Smooth muscle cell (in vitro differentiated cells): ENCODE measurements around the gene CYB561. TPM values are rescaled to one million over a fixed set of nuclear protein-coding genes. Genes with fewer than 3 reads are reported as not detected.
A peak's percentile ranks its signal among the peaks of the same experiment; 100 is the strongest.

Experiments used
- DNase-seq: peaks from one replicate; lab custom pipeline; 2025; ENCODE audit not compliant: unreplicated experiment; lab: John Stamatoyannopoulos, UW
- H2AFZ ChIP-seq: fragments of 200-600 bp; sonication (generic); 2 replicates; pipeline ENCODE4 v1.6.0; 2016; ENCODE audit warnings: antibody characterized with exemption, low read depth, mild to moderate bottlenecking
- H3F3A ChIP-seq: fragments of 200-600 bp; sonication (generic); 2 replicates; pipeline ENCODE4 v1.6.0; 2017; ENCODE audit warnings: antibody characterized with exemption, low read depth
- H3K27ac ChIP-seq: fragments of 200-600 bp; sonication (generic); 2 replicates; pipeline ENCODE4 v1.5.1; 2016; ENCODE audit warnings: low read depth, mild to moderate bottlenecking
- H3K27me3 ChIP-seq: fragments of 200-600 bp; sonication (generic); 2 replicates; pipeline ENCODE4 v1.6.1; 2016; ENCODE audit warnings: low read depth, mild to moderate bottlenecking
- H3K36me3 ChIP-seq: fragments of 200-600 bp; sonication (generic); 2 replicates; pipeline ENCODE4 v1.5.1; 2016; ENCODE audit warnings: low read depth
- H3K4me1 ChIP-seq: fragments of 200-600 bp; sonication (generic); 2 replicates; pipeline ENCODE4 v1.5.1; 2016; ENCODE audit warnings: low read depth
- H3K4me2 ChIP-seq: fragments of 200-600 bp; sonication (generic); 2 replicates; pipeline ENCODE4 v1.6.0; 2016; ENCODE audit warnings: mild to moderate bottlenecking
- H3K4me3 ChIP-seq: fragments of 200-600 bp; sonication (generic); 2 replicates; pipeline ENCODE4 v1.5.1; 2016; ENCODE audit warnings: mild to moderate bottlenecking
- H3K79me2 ChIP-seq: fragments of 200-600 bp; sonication (generic); 2 replicates; pipeline ENCODE4 v1.6.0; 2016; ENCODE audit warnings: low read depth, mild to moderate bottlenecking
- H3K9ac ChIP-seq: fragments of 200-600 bp; sonication (generic); 2 replicates; pipeline ENCODE4 v1.6.0; 2016; ENCODE audit warnings: low read depth
- H3K9me3 ChIP-seq: fragments of 200-600 bp; sonication (generic); replicated peaks from 2 replicates; pipeline ENCODE4 v1.5.1; 2016; ENCODE audit warnings: low read depth
- H4K20me1 ChIP-seq: fragments of 200-600 bp; sonication (generic); 2 replicates; pipeline ENCODE4 v1.6.0; 2016; ENCODE audit warnings: low read depth
- WGBS: methylation state at CpG from one replicate; pipeline ENCODE4 v1.1.7; 2016; ENCODE audit warnings: low lambda C conversion rate; 5-methylcytosine and 5-hydroxymethylcytosine counted together
- polyA plus RNA-seq: library from polyadenylated mRNA; unstranded; fragments of >200 nt; fragmentation: Nextera tagmentation; extraction: Ambion mirVana; gene quantifications from 2 replicates; pipeline ENCODE4 v1.2.1, GENCODE V29; 2016
- total RNA-seq: library from RNA; depleted of rRNA; stranded (reverse); fragments of >200 nt; gene quantifications from 2 replicates; pipeline ENCODE4 v1.2.3, GENCODE V29; 2014
- TF ChIP-seq, protein P1 (sequence below): fragments of 200-600 bp; sonication (generic); IDR thresholded peaks from 2 replicates; pipeline ENCODE4 v1.5.1; 2017; ENCODE audit warnings: borderline replicate concordance, mild to moderate bottlenecking, antibody characterized with exemption; ENCODE audit not compliant: insufficient read depth, poor library complexity, severe bottlenecking

The CYB561 gene
- total and polyA plus RNA-seq, 2 experiments from 2014 or later = 16.5 to 24.9 TPM

DNA sequence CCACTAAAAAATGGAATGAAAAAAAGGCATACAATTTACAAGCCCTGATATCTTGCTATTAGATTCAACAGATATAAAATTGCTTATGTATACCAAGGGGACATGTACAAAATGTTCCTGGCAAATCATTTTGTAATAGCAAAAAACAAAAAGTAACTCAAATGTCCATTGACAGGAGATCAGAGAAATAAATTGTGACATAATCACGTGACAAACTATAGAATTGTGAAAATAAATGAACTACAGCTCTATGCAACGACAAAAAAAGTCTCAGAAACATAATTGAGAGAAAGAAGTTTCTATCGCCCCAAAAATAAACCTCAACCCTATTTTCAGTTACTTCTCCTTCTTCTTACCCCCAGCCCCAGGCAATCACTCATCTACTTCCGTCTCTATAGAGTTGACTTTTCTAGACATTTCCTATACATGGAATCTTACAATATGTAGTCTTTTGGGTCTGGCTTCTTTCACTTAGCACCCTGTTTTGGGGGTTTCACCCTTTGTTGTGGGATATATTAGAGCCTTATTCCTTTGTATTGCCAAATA is 18.7 kb upstream of the CYB561 start:
- DNase-seq = no peak
- no peaks in the 10 kb centered on the region for H4K20me1 ChIP-seq
- no peaks in the 10 kb centered on the region for H3K36me3 ChIP-seq
- no peaks in the 10 kb centered on the region for H3K79me2 ChIP-seq
- no peak overlapping the region for H2AFZ ChIP-seq
- 88% methylated on average over 4 of the region's 4 CpGs for WGBS
- no peaks in the 10 kb centered on the region for H3K4me1 ChIP-seq
- H3K27me3 ChIP-seq = no peaks in the 10 kb centered on the region
- H3K9me3 ChIP-seq = no peaks in the 10 kb centered on the region
- no peak overlapping the region for H3K9ac ChIP-seq
- H3K4me3 ChIP-seq = no peak overlapping the region
- TF ChIP-seq, protein P1, sequence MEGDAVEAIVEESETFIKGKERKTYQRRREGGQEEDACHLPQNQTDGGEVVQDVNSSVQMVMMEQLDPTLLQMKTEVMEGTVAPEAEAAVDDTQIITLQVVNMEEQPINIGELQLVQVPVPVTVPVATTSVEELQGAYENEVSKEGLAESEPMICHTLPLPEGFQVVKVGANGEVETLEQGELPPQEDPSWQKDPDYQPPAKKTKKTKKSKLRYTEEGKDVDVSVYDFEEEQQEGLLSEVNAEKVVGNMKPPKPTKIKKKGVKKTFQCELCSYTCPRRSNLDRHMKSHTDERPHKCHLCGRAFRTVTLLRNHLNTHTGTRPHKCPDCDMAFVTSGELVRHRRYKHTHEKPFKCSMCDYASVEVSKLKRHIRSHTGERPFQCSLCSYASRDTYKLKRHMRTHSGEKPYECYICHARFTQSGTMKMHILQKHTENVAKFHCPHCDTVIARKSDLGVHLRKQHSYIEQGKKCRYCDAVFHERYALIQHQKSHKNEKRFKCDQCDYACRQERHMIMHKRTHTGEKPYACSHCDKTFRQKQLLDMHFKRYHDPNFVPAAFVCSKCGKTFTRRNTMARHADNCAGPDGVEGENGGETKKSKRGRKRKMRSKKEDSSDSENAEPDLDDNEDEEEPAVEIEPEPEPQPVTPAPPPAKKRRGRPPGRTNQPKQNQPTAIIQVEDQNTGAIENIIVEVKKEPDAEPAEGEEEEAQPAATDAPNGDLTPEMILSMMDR = no peak
- peaks cover 12% of the 10 kb centered on the region for H3F3A ChIP-seq
- no peak overlapping the region for H3K4me2 ChIP-seq
- no peak overlapping the region for H3K27ac ChIP-seq

- Histone ChIP-seq H3K4me2 (no peak overlapping the region), H3K79me2 (no peaks in the 10 kb centered on the region), H4K20me1 (no peaks in the 10 kb centered on the region), H3F3A (peaks cover 12% of the 10 kb centered on the region), H3K4me3 (no peak overlapping the region), H3K27me3 (no peaks in the 10 kb centered on the region), H3K9me3 (no peaks in the 10 kb centered on the region), H3K4me1 (no peaks in the 10 kb centered on the region), H3K27ac (no peak overlapping the region), H3K9ac (no peak overlapping the region), H3K36me3 (no peaks in the 10 kb centered on the region), H2AFZ (no peak overlapping the region)
- TF ChIP-seq, protein P1 = no peak
- DNase-seq = no peak
- WGBS = 75% methylated on average over 3 of the region's 3 CpGs
Observed at GRCh38 chr17:63463771-63464170, 17.7 kb upstream of the CYB561 start.

GRCh38 chr17:63460018-63460417 is 13.9 kb upstream of the CYB561 start:
- TF ChIP-seq, protein P1 = no peak
- Histone ChIP-seq H3K27me3 (no peaks in the 10 kb centered on the region), H3K9me3 (no peaks in the 10 kb centered on the region), H3K79me2 (no peaks in the 10 kb centered on the region), H3F3A (peaks cover 13% of the 10 kb centered on the region), H3K36me3 (no peaks in the 10 kb centered on the region), H3K4me3 (no peak overlapping the region), H2AFZ (no peak overlapping the region), H4K20me1 (no peaks in the 10 kb centered on the region), H3K27ac (peak overlapping the region; percentile 89), H3K4me1 (no peaks in the 10 kb centered on the region), H3K9ac (no peak overlapping the region), H3K4me2 (peak overlapping the region; percentile 83)
- no peak for DNase-seq
- WGBS = 47% methylated on average over 9 of the region's 9 CpGs

GRCh38 chr17:63458478-63458877 is 12.4 kb upstream of the CYB561 start:
- Histone ChIP-seq H2AFZ (no peak overlapping the region), H3F3A (peaks cover 16% of the 10 kb centered on the region), H3K4me3 (no peak overlapping the region), H3K4me2 (no peak overlapping the region), H3K9ac (no peak overlapping the region), H3K9me3 (no peaks in the 10 kb centered on the region), H3K27ac (no peak overlapping the region), H3K36me3 (no peaks in the 10 kb centered on the region), H3K27me3 (no peaks in the 10 kb centered on the region), H3K4me1 (no peaks in the 10 kb centered on the region), H4K20me1 (no peaks in the 10 kb centered on the region), H3K79me2 (no peaks in the 10 kb centered on the region)
- TF ChIP-seq, protein P1 = no peak
- no peak for DNase-seq
- WGBS = 69% methylated on average over 4 of the region's 4 CpGs
